GM23338 (cell line): ENCODE data around the gene STIP1.

ENCODE experiments used
- EZH2 ChIP-seq: fragments of 200-600 bp; sonication (generic); IDR thresholded peaks from one replicate; pipeline ENCODE4 v1.8.0; 2017; ENCODE audit warnings: antibody characterized with exemption, mild to moderate bottlenecking, low read depth; ENCODE audit not compliant: unreplicated experiment
- POLR2AphosphoS5 ChIP-seq: IDR thresholded peaks from 2 replicates; pipeline ENCODE4 v1.6.1; 2016; ENCODE audit warnings: antibody characterized with exemption, low read depth
- TF ChIP-seq, protein P1 (sequence below), 2 experiments: fragments of 200-600 bp in 1 of 2; sonication (generic) in 1 of 2; conservative IDR thresholded peaks; 2 replicates each; pipeline versions ENCODE4 v1.5.1 to v1.6.1; 2016 to 2017; ENCODE audit warnings: antibody characterized with exemption in 2 of 2, low read depth in 2 of 2, mild to moderate bottlenecking in 2 of 2, moderate library complexity in 1 of 2
- TF ChIP-seq, protein P2 (sequence below): IDR thresholded peaks from one replicate; pipeline ENCODE4 v1.6.1; 2018; ENCODE audit warnings: antibody characterized with exemption; ENCODE audit not compliant: unreplicated experiment

DNA sequence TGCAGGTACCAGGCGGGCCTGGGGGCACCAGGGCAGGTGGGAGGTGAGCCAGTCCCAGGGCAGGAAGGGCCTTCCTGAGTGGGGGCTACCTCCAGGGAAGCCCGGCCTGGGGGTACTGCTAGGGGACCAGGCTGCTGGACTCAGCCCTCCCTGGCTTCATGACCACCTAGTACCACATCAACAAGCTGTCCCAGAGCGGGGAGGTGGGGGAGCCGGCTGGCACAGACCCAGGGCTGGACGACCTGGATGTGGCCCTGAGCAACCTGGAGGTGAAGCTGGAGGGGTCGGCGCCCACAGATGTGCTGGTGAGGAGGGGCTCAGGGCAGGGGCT is 33.3 kb downstream of the STIP1 start:
- TF ChIP-seq, protein P1, sequence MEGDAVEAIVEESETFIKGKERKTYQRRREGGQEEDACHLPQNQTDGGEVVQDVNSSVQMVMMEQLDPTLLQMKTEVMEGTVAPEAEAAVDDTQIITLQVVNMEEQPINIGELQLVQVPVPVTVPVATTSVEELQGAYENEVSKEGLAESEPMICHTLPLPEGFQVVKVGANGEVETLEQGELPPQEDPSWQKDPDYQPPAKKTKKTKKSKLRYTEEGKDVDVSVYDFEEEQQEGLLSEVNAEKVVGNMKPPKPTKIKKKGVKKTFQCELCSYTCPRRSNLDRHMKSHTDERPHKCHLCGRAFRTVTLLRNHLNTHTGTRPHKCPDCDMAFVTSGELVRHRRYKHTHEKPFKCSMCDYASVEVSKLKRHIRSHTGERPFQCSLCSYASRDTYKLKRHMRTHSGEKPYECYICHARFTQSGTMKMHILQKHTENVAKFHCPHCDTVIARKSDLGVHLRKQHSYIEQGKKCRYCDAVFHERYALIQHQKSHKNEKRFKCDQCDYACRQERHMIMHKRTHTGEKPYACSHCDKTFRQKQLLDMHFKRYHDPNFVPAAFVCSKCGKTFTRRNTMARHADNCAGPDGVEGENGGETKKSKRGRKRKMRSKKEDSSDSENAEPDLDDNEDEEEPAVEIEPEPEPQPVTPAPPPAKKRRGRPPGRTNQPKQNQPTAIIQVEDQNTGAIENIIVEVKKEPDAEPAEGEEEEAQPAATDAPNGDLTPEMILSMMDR (conservative IDR thresholded peaks at IDR 0.05; ENCODE audit: low read depth in 2 of 2), result no peak
- no peak for TF ChIP-seq EZH2
- TF ChIP-seq, protein P2, sequence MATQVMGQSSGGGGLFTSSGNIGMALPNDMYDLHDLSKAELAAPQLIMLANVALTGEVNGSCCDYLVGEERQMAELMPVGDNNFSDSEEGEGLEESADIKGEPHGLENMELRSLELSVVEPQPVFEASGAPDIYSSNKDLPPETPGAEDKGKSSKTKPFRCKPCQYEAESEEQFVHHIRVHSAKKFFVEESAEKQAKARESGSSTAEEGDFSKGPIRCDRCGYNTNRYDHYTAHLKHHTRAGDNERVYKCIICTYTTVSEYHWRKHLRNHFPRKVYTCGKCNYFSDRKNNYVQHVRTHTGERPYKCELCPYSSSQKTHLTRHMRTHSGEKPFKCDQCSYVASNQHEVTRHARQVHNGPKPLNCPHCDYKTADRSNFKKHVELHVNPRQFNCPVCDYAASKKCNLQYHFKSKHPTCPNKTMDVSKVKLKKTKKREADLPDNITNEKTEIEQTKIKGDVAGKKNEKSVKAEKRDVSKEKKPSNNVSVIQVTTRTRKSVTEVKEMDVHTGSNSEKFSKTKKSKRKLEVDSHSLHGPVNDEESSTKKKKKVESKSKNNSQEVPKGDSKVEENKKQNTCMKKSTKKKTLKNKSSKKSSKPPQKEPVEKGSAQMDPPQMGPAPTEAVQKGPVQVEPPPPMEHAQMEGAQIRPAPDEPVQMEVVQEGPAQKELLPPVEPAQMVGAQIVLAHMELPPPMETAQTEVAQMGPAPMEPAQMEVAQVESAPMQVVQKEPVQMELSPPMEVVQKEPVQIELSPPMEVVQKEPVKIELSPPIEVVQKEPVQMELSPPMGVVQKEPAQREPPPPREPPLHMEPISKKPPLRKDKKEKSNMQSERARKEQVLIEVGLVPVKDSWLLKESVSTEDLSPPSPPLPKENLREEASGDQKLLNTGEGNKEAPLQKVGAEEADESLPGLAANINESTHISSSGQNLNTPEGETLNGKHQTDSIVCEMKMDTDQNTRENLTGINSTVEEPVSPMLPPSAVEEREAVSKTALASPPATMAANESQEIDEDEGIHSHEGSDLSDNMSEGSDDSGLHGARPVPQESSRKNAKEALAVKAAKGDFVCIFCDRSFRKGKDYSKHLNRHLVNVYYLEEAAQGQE, result no peak
- TF ChIP-seq POLR2AphosphoS5, result no peak
